Effector CD8-positive, alpha-beta T cell (primary cell): Measurements from ENCODE around the gene RAG1.
"Not testable (repeated sequence)": the region's sequence is repeated elsewhere in the genome, so short reads cannot be mapped to it uniquely, and the experiment has no call there.

ENCODE experiments used
- DNase-seq: peaks from one replicate; lab custom pipeline; 2025; lab: John Stamatoyannopoulos, UW
- total RNA-seq, 4 experiments: gene quantifications; one replicate each; lab custom pipeline; 2026; lab: John Stamatoyannopoulos, UW

Gene RAG1
- total RNA-seq = 1.1 to 6.2 (median 1.2) reads per million in 4 experiments

DNA sequence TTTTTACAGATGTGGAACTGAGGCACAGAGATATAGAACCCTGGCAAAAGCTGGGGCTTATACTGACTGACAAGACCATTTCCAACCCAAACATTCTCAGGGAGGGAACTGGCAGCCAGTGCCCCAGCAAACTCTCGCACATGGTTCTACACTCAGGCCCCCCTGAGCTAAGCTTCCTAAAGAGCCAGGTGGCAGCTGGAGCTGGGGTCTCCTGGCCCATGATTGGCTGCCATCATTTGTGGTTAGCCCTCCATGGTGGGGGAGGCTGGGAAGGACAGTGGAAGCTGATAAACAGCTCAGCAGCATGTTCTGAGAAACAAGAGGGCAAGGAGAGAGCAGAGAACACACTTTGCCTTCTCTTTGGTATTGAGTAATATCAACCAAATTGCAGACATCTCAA lies at the start of gene RAG1:
Gene RAG1, plus strand, starts transcription at position 314 of the 400 bp plus-strand sequence. CDS start 5,298 bp downstream, outside the sequence.
- DNase-seq = no peak

DNA sequence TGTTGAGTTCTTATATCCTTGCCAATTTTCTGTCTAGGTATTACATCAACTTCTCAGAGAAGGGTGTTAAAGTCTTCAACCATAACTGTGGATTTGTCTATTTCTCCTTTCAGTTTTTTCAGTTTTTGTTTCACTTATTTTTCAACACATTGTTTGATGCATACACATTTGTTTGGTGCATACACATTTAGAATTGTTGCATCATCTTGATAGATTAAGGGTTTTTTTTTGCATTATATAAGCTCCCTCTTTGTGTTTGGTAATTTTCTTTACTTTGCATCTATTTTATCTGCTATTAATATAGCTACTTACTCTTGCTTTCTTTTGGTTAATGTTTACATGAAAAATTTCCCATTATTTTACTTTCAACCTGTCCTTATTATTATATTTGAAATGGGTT lies 37.0 kb upstream of the RAG1 start:
- DNase-seq = no peak

DNA sequence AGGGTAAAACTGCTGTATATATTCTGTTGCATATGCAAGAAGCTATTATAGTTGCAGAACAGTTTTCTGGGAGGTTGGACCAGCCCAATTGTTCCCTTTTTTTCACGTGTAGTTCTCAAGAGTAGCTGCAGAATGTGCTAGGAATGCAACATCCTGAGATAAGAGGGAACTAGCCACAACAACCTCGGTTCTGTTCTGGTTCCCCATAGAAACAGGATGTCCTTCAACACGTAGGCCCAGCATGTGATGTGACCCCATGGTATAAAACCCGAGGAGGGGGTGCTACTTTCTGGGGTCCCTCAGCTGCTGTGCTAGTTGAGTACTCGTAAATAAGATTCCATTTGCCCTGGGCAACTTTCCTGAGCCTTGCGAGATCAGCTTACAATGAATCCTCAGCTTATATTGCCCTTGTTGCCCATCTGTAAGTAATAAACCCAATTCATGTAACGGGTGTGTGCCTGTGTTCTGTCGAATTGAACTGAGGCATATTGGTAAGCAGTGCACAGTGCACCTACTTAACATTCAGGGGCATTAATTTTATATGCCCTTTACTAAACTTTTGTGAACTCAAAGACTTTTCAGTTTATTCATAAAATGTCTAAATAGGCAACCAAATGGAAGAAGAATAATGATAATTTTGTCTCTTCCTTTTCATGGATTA lies 34.7 kb upstream of the RAG1 start:
- DNase-seq = no peak

DNA sequence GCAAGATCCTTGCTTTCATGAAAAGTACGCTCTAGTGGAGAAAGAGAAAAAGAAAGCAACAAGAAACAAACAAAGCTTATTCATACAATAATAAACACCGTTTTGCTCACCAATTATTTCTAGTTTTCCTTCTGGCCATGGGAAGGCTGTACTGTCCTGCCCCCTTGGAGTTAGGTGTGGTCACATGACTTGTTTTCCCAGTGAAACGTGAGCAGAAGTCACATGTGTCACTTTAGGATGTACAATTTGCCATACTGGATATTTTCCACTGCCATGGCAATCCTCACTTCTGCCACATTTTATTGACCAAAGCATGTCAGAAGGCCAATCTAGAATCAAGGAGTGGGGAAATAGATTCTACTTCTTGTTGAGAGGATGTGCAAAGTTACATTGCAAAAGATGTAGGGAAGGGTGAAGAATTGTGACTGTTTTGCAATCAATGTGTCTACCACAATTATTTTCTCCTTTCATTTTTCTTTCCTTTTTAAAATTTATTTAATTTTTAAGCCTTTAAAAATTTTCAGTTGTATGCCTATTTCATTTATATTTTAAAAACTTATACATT lies 33.4 kb upstream of the RAG1 start:
- no peak for DNase-seq

GRCh38 chr11:36540998-36541397 lies 26.8 kb upstream of the RAG1 start:
- DNase-seq = no peak

DNA sequence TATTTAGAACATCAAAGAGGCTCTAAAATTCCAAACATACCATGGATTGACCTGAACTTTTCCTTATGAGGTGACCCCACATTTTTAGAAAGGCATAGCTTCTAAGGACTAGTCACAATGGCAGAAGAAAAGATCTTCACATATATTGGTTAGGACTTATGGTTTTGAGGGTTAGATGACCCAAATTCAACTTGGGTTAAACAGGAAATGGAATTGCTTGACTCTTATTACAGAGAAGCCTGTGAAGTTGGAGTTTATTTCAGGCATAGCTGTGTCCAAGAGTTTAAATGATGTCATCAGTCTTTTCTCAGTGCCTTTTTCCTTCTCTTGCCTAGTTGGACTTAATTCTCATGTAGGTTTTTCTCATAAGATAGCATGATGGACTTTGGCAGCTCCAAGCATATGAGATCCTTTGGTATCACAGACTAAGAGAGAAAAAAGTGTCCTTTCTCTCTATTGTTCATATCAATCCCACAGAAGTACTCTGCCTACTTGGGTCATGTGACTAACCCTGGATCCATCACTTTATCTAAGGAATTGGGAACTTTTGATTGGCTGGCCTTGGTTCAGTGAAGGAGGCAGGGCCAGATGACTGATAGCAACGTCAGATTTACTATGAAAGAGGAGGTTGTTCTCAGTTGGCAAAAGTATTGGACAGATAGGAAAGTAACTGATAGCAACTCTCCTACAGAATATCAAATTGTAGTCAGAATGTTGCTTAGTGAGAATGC lies 17.3 kb upstream of the RAG1 start:
- DNase-seq = no peak

DNA sequence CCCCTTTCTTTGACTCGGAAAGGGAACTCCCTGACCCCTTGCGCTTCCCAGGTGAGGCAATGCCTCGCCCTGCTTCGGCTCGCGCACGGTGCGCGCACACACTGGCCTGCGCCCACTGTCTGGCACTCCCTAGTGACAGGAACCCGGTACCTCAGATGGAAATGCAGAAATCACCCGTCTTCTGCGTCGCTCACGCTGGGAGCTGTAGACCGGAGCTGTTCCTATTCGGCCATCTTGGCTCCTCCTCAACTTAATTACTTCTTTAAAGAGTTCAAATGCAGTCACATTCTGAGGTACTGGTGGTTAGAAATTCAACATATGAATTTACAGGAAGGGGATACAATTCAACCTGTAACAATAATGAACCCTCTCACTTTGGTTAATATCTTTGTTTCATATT lies 10.4 kb upstream of the RAG1 start:
- not testable (repeated sequence) for DNase-seq

GRCh38 chr11:36557991-36558390 lies 9.8 kb upstream of the RAG1 start:
- DNase-seq = no peak

- DNase-seq = no peak
These were observed 9.0 kb upstream of the RAG1 start for GRCh38 chr11:36558571-36559413.

DNA sequence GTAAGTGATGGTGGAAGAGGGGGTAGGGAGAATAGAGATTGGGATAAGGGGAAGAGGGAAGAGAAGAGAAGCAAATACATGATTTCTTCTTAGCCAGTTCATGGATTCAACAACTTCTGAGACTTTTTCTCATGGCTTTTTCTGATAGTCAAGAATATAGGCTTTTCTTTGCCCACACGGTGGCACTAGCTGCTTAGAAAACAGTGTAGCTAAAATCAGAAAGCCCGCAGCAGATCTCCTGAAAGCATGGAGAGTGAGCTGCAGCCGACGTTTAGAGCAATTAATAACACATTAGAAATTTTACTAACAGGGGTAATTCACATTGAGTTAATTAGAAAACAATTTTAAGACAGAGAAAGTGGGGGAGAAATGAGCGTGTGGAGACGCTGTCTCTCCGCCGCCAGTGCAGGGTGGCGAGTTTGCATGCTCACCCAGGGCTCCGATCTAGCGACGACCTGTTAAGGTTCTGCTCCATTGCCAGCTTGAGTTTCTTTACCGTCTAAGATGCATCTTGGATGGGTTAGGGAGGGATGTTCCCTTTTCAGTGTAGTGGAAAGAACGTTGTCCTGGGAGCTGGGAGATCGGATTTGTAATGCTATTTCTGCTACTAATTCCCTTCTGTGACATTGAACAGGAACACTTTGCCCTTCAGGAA lies 3.3 kb upstream of the RAG1 start:
- DNase-seq = peak; percentile 12

- DNase-seq = no peak
These were observed 2.7 kb upstream of the RAG1 start for GRCh38 chr11:36565031-36565610.

GRCh38 chr11:36566407-36567053 lies 1.3 kb upstream of the RAG1 start:
- no peak for DNase-seq

GRCh38 chr11:36569095-36569494 lies 1.3 kb downstream of the RAG1 start:
- DNase-seq = no peak

GRCh38 chr11:36574486-36574885 lies 6.7 kb downstream of the RAG1 start:
- DNase-seq = no peak

DNA sequence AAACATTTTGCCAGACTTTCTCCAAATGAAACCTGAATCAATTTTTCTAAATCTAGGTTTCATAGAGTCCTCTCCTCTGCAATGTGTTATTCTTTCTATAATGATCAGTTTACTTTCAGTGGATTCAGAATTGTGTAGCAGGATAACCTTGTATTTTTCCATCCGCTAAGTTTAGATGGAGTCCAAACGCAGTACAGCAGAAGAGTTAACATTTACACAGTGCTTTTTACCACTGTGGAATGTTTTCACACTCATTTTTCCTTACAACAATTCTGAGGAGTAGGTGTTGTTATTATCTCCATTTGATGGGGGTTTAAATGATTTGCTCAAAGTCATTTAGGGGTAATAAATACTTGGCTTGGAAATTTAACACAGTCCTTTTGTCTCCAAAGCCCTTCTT lies 9.6 kb downstream of the RAG1 start:
- DNase-seq = no peak

DNA sequence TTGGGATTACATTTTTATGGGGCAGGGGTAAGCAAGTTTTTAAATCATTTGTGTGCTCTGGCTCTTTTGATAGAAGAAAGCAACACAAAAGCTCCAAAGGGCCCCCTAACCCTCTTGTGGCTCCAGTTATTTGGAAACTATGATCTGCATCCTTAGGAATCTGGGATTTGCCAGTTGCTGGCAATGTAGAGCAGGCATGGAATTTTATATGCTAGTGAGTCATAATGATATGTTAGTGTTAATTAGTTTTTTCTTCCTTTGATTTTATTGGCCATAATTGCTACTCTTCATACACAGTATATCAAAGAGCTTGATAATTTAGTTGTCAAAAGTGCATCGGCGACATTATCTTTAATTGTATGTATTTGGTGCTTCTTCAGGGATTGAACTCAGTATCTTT lies 10.1 kb downstream of the RAG1 start:
- no peak for DNase-seq

GRCh38 chr11:36578458-36578857 lies 10.7 kb downstream of the RAG1 start:
- DNase-seq = no peak

GRCh38 chr11:36581536-36581935 lies 13.7 kb downstream of the RAG1 start:
- no peak for DNase-seq

- DNase-seq = no peak
These were observed 15.9 kb downstream of the RAG1 start for GRCh38 chr11:36583667-36584066.

DNA sequence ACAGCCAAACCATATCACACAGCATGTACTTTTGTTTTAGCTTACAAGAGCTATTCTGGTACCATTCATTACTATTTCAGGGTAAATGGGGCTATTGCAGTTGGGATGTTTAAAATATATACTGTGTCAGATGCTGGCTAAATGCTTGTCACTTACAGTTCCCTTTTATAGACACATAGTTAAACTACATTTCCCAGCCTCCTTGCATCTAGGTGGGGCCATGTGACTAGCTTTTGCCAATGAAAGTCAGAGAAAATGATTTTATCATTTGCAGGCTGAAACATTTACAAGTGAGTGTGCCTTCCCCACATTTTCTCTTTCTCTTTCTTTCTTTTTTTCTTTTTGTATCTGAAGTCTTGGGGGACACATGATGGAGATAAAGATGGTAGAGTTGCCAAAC lies 18.7 kb downstream of the RAG1 start:
- DNase-seq = no peak

GRCh38 chr11:36588099-36588498 lies 20.3 kb downstream of the RAG1 start:
- no peak for DNase-seq
